MM.1S (cell line): ENCODE measurements around the gene PCK1.

Experiments used
- DNase-seq: peaks from one replicate; pipeline ENCODE4 v3.0.0-alpha.2; 2015
- H2AFZ ChIP-seq: fragments of 300-600 bp; sonication (generic); 2 replicates; pipeline ENCODE4 v1.6.0; 2016; ENCODE audit warnings: antibody characterized with exemption, low read length
- H3F3A ChIP-seq: fragments of 300-600 bp; sonication (generic); 2 replicates; pipeline ENCODE4 v1.6.1; 2016; ENCODE audit warnings: mild to moderate bottlenecking, antibody characterized with exemption, low read length, moderate library complexity, mixed read lengths; ENCODE audit not compliant: insufficient read depth
- H3K27ac ChIP-seq: fragments of 300-600 bp; sonication (generic); 2 replicates; pipeline ENCODE4 v1.5.1; 2016; ENCODE audit warnings: mild to moderate bottlenecking, low read length
- H3K27me3 ChIP-seq: fragments of 300-600 bp; sonication (generic); replicated peaks from 2 replicates; pipeline ENCODE4 v1.6.0; 2016; ENCODE audit warnings: low read length; ENCODE audit not compliant: insufficient read depth
- H3K36me3 ChIP-seq: fragments of 300-600 bp; sonication (generic); replicated peaks from 2 replicates; pipeline ENCODE4 v1.6.1; 2016; ENCODE audit warnings: mild to moderate bottlenecking, low read length, mixed read lengths; ENCODE audit not compliant: insufficient read depth
- H3K4me1 ChIP-seq: fragments of 300-600 bp; sonication (generic); 2 replicates; pipeline ENCODE4 v1.6.1; 2016; ENCODE audit warnings: low read length, mixed read lengths
- H3K4me2 ChIP-seq: fragments of 300-600 bp; sonication (generic); 2 replicates; pipeline ENCODE4 v1.6.0; 2016; ENCODE audit warnings: low read depth, low read length
- H3K4me3 ChIP-seq: fragments of 300-600 bp; sonication (generic); 2 replicates; pipeline ENCODE4 v1.5.1; 2016; ENCODE audit warnings: low read length, mixed read lengths
- H3K79me2 ChIP-seq: fragments of 300-600 bp; sonication (generic); 2 replicates; pipeline ENCODE4 v1.6.1; 2016; ENCODE audit warnings: mixed run types, low read length, mixed read lengths
- H3K9ac ChIP-seq: fragments of 300-600 bp; sonication (generic); 2 replicates; pipeline ENCODE4 v1.6.1; 2016; ENCODE audit warnings: low read length, mixed read lengths
- H3K9me2 ChIP-seq: fragments of 300-600 bp; sonication (generic); replicated peaks from 2 replicates; pipeline ENCODE4 v1.6.1; 2016; ENCODE audit warnings: mild to moderate bottlenecking, low read length, mixed read lengths; ENCODE audit not compliant: insufficient read depth
- H3K9me3 ChIP-seq: fragments of 300-600 bp; sonication (generic); replicated peaks from 2 replicates; pipeline ENCODE4 v1.6.1; 2016; ENCODE audit warnings: mild to moderate bottlenecking, low read length, mixed read lengths; ENCODE audit not compliant: insufficient read depth
- H4K20me1 ChIP-seq: fragments of 300-600 bp; sonication (generic); 2 replicates; pipeline ENCODE4 v1.6.1; 2016; ENCODE audit warnings: mild to moderate bottlenecking, low read length, moderate library complexity, mixed read lengths; ENCODE audit not compliant: insufficient read depth
- EZH2 ChIP-seq: fragments of 300-600 bp; sonication (generic); optimal IDR thresholded peaks from 2 replicates; pipeline ENCODE3; 2017; ENCODE audit warnings: low read depth, mild to moderate bottlenecking, antibody characterized with exemption, low read length, mixed read lengths
- EZH2phosphoT487 ChIP-seq: fragments of 300-600 bp; sonication (generic); IDR thresholded peaks from 2 replicates; pipeline ENCODE4 v1.6.1; 2018; ENCODE audit warnings: antibody characterized with exemption, low read length
- TF ChIP-seq, protein P1 (sequence below): fragments of 300-600 bp; sonication (generic); IDR thresholded peaks from 2 replicates; pipeline ENCODE4 v1.5.1; 2016; ENCODE audit warnings: antibody characterized with exemption, low read length, mixed read lengths

The PCK1 gene

GRCh38 chr20:57610261-57610952 is 49.5 kb downstream of the PCK1 start:
- H3K4me2 ChIP-seq: no peak overlapping the region
- H3F3A ChIP-seq: no peaks in the 10 kb centered on the region
- H3K27ac ChIP-seq: no peak overlapping the region
- no peaks in the 10 kb centered on the region for H3K4me1 ChIP-seq
- H3K4me3 ChIP-seq: no peak overlapping the region
- no peaks in the 10 kb centered on the region for H3K27me3 ChIP-seq
- no peak for DNase-seq
- H3K36me3 ChIP-seq: peaks cover 27% of the 10 kb centered on the region
- no peaks in the 10 kb centered on the region for H3K9me3 ChIP-seq
- no peaks in the 10 kb centered on the region for H3K9me2 ChIP-seq
- TF ChIP-seq EZH2phosphoT487: no peak
- no peak for TF ChIP-seq EZH2
- TF ChIP-seq, protein P1, sequence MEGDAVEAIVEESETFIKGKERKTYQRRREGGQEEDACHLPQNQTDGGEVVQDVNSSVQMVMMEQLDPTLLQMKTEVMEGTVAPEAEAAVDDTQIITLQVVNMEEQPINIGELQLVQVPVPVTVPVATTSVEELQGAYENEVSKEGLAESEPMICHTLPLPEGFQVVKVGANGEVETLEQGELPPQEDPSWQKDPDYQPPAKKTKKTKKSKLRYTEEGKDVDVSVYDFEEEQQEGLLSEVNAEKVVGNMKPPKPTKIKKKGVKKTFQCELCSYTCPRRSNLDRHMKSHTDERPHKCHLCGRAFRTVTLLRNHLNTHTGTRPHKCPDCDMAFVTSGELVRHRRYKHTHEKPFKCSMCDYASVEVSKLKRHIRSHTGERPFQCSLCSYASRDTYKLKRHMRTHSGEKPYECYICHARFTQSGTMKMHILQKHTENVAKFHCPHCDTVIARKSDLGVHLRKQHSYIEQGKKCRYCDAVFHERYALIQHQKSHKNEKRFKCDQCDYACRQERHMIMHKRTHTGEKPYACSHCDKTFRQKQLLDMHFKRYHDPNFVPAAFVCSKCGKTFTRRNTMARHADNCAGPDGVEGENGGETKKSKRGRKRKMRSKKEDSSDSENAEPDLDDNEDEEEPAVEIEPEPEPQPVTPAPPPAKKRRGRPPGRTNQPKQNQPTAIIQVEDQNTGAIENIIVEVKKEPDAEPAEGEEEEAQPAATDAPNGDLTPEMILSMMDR: no peak
- H3K9ac ChIP-seq: no peak overlapping the region
- no peaks in the 10 kb centered on the region for H4K20me1 ChIP-seq
- no peak overlapping the region for H2AFZ ChIP-seq
- peaks cover 25% of the 10 kb centered on the region for H3K79me2 ChIP-seq

- Histone ChIP-seq H3K9me2 (no peaks in the 10 kb centered on the region), H3K27me3 (no peaks in the 10 kb centered on the region), H3K27ac (no peak overlapping the region), H2AFZ (no peak overlapping the region), H3K4me1 (peaks cover 2% of the 10 kb centered on the region; the same call in 1 of the 2 replicates), H3F3A (no peaks in the 10 kb centered on the region), H3K36me3 (peaks cover 27% of the 10 kb centered on the region), H3K4me2 (no peak overlapping the region), H3K4me3 (no peak overlapping the region), H3K9me3 (no peaks in the 10 kb centered on the region), H3K9ac (no peak overlapping the region), H4K20me1 (no peaks in the 10 kb centered on the region), H3K79me2 (peaks cover 39% of the 10 kb centered on the region)
- no peak for DNase-seq
- no peak for TF ChIP-seq EZH2phosphoT487
- no peak for TF ChIP-seq EZH2
- TF ChIP-seq, protein P1: no peak
These were observed 50.8 kb downstream of the PCK1 start for GRCh38 chr20:57611586-57612311.

DNA sequence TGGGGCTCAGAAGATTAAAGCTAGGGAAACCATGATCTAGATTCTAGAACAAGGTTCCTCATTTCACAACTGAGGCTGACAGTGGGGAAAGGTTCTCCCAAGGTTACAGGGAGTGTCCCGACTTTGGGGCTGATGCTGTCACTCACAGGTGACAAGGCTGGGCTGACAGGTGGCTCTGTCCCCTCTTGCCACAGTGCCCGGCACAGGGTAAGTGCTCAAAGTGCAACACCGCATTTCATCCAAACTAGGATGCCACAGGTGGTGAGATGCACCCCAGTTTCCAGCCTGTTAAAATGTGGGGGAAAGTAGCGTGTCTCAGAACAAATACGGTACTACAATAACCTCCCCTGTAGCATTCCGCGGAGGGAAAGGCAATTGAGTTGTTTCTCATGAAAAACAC is 51.5 kb downstream of the PCK1 start:
- no peak overlapping the region for H3K9ac ChIP-seq
- no peak overlapping the region for H3K4me3 ChIP-seq
- peaks cover 24% of the 10 kb centered on the region for H3K36me3 ChIP-seq
- no peaks in the 10 kb centered on the region for H4K20me1 ChIP-seq
- no peak for TF ChIP-seq EZH2phosphoT487
- TF ChIP-seq, protein P1: no peak
- no peak overlapping the region for H2AFZ ChIP-seq
- H3K9me2 ChIP-seq: no peaks in the 10 kb centered on the region
- H3K27ac ChIP-seq: no peak overlapping the region
- no peaks in the 10 kb centered on the region for H3F3A ChIP-seq
- DNase-seq: no peak
- H3K4me1 ChIP-seq: peaks cover 8% of the 10 kb centered on the region
- H3K79me2 ChIP-seq: peaks cover 46% of the 10 kb centered on the region
- no peaks in the 10 kb centered on the region for H3K27me3 ChIP-seq
- no peak overlapping the region for H3K4me2 ChIP-seq
- H3K9me3 ChIP-seq: no peaks in the 10 kb centered on the region
